Measurements from ENCODE around the gene PRKG1. TPM values are rescaled to one million over a fixed set of nuclear protein-coding genes. Genes with fewer than 3 reads are reported as not detected.

PRKG1 gene
- total RNA-seq, 4 donors from 2014 or later, result 17.1 to 36.4 (median 25.8) TPM

GRCh38 chr10:51406581-51406980, 332.3 kb downstream of the PRKG1 start:
- no peak for DNase-seq (ENCODE audit: low spot score)
- TF ChIP-seq CTCF (IDR thresholded peaks at IDR 0.05), result no peak
- no peak for ATAC-seq (ENCODE audit: low FRiP score)

GRCh38 chr10:51416494-51416893, 342.2 kb downstream of the PRKG1 start:
- ATAC-seq (ENCODE audit: low FRiP score) (no peak), DNase-seq (ENCODE audit: low spot score) (no peak)
- TF ChIP-seq CTCF (IDR thresholded peaks at IDR 0.05), result no peak

- DNase-seq (ENCODE audit: low spot score), result no peak
- no peak for TF ChIP-seq CTCF (IDR thresholded peaks at IDR 0.05)
- no peak for ATAC-seq (ENCODE audit: low FRiP score)
Measured at GRCh38 chr10:51419196-51420093, 345.2 kb downstream of the PRKG1 start.

- no peak for TF ChIP-seq CTCF (IDR thresholded peaks at IDR 0.05)
- ATAC-seq (ENCODE audit: low FRiP score) (no peak), DNase-seq (ENCODE audit: low spot score) (no peak)
Measured at GRCh38 chr10:51421853-51422252, 347.6 kb downstream of the PRKG1 start.

GRCh38 chr10:51422311-51423120, 348.2 kb downstream of the PRKG1 start:
- TF ChIP-seq CTCF (IDR thresholded peaks at IDR 0.05), result no peak
- DNase-seq (ENCODE audit: low spot score) (no peak), ATAC-seq (ENCODE audit: low FRiP score) (peak; percentile 70)

- ATAC-seq (ENCODE audit: low FRiP score) (no peak), DNase-seq (ENCODE audit: low spot score) (no peak)
- TF ChIP-seq CTCF (IDR thresholded peaks at IDR 0.05), result no peak
Measured at GRCh38 chr10:51423121-51423452, 348.8 kb downstream of the PRKG1 start.

Data from omental fat pad (tissue), 4 donors.